Inferior parietal cortex (tissue), 1 donor: ENCODE data around the gene CLCA2.

ENCODE experiments used
- DNase-seq: peaks from one replicate; pipeline ENCODE4 v3.0.0-alpha.2; 2016; ENCODE audit errors: extremely low spot score

The CLCA2 gene, protein sequence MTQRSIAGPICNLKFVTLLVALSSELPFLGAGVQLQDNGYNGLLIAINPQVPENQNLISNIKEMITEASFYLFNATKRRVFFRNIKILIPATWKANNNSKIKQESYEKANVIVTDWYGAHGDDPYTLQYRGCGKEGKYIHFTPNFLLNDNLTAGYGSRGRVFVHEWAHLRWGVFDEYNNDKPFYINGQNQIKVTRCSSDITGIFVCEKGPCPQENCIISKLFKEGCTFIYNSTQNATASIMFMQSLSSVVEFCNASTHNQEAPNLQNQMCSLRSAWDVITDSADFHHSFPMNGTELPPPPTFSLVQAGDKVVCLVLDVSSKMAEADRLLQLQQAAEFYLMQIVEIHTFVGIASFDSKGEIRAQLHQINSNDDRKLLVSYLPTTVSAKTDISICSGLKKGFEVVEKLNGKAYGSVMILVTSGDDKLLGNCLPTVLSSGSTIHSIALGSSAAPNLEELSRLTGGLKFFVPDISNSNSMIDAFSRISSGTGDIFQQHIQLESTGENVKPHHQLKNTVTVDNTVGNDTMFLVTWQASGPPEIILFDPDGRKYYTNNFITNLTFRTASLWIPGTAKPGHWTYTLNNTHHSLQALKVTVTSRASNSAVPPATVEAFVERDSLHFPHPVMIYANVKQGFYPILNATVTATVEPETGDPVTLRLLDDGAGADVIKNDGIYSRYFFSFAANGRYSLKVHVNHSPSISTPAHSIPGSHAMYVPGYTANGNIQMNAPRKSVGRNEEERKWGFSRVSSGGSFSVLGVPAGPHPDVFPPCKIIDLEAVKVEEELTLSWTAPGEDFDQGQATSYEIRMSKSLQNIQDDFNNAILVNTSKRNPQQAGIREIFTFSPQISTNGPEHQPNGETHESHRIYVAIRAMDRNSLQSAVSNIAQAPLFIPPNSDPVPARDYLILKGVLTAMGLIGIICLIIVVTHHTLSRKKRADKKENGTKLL

DNA sequence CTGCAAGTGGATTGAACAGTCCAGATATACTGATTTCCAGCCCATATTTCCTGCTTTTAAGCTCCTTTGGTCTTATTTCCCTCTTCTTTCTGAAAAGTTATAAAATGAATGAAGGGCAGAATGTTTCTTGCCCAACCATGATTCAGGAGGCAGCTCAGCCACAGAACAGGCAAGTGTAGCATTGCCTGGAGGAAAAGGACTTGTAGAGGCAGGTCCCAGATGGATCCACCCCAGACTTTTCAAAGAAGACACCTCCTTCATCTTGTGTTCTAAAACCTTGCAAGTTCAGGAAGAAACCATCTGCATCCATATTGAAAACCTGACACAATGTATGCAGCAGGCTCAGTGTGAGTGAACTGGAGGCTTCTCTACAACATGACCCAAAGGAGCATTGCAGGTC lies at the start of gene CLCA2:
CLCA2 (plus strand) TSS at position 299 of the 400 bp plus-strand sequence; CDS start at position 376, 77 bp downstream.
- no peak for DNase-seq

DNA sequence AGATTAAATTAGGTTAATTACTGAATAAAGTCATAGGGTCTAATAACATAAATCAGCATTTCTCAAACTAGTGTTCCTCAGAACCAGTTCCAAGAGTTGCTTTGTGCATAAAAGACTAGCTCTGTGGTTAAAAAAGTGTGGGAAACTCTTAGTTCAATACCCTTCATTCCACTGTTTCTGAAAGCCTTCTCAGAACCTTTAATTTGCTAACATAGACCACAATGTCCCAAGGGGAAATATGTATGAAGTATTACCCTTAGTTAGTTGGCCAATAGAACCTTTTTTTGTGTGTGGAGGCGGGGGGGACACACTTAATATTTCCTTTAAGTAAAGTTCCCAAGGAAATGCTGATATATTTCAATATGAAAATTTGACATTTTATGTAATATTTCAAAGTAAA lies 48.3 kb upstream of the CLCA2 start:
- no peak for DNase-seq

DNA sequence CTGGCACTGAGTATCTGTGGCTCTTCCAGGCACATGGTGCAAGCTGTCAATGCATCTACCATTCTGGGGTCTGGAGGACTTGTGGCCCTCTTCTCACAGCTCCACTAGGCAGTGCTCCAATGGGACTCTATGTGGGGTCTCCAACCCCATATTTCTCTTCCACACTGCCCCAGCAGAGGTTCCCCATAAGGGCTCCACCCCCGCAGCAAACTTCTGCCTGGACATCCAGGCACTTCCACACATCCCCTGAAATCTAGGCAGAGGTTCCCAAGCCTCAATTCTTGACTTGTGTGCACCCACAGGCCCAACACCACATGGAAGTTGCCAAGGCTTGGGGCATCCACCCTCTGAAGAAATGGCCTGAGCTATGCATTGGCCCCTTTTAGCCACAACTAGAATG lies 46.6 kb upstream of the CLCA2 start:
- no peak for DNase-seq

DNA sequence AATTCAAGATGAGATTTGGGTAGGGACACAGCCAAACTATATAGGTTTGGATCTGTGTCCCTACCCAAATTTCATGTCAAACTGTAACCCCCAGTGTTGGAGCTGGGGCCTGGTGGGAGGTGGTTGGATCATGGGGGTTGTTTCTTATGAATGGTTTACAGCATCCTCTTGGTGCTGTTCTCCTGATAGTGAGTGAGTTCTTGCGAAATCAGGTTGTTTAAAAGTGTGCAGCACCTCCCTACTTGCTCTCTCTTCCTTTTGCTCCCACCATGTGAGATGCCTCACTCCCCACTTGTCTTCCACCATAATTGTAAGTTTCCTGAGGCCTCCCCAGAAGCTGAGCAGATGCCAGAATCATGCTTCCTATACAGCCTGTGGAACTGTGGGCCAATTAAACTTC lies 45.2 kb upstream of the CLCA2 start:
- DNase-seq: no peak

DNA sequence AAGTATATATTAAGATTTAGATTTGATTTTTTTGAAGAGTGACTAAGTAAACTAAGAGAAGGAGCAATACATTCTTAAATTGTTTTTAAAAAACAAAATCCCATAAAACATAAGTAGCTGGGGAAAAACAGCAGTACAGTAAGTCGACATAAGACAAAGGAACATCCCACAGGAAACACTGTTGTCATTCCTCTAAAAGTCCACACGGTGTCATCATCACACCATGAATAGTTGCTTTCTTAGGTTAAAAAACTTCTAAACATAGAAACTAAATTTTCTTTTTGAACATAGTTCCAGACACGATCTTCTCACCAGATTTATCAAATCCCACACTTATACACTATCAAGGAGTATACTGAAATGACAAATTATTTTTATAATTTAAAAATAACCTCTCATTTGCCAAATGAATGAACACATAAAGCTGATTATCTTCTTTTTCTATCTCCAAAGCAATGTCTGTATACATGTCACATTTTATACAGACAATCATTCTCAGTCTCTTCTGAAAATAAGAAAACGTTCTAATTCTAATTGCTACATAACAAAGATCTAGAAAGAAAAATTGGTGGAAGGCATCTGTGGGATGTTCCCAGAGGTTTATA lies 43.6 kb upstream of the CLCA2 start:
- peak; percentile 81 for DNase-seq

DNA sequence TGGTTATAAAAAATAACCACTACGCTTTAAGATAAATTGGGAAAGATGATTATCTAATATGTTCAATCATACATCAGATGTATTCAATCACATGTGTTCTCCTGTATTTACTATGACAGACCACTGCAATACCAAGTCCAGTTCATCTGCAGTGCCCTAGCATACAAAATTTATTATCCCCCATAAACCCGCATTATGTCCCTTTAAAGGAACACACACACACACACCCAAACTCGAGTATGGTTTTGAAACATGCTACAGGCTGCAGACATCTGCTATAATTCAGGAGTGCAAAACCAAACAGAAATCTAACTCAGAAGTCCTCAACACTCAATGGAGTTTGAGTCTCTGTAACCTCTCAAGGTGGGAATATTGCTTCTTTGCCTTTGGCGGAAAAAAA lies 42.7 kb upstream of the CLCA2 start:
- DNase-seq: no peak

DNA sequence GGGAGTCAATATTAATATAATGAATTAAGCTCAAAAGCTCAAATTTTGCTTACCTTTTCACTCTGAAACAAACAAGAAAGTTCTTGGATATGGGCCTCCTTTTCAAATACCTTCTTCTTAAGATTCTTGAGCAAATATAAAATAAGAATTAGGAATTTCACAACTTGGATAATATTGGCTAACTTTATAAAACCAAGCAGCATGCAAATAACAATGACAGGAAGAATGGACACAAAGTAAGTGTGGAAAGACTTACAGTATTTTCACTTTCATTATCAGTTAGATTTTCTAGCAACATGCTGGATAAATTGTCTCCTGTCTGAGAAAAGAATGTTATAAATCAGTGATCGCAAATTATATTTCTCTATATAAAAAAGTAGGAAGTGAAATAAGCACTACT lies 41.1 kb upstream of the CLCA2 start:
- no peak for DNase-seq

DNA sequence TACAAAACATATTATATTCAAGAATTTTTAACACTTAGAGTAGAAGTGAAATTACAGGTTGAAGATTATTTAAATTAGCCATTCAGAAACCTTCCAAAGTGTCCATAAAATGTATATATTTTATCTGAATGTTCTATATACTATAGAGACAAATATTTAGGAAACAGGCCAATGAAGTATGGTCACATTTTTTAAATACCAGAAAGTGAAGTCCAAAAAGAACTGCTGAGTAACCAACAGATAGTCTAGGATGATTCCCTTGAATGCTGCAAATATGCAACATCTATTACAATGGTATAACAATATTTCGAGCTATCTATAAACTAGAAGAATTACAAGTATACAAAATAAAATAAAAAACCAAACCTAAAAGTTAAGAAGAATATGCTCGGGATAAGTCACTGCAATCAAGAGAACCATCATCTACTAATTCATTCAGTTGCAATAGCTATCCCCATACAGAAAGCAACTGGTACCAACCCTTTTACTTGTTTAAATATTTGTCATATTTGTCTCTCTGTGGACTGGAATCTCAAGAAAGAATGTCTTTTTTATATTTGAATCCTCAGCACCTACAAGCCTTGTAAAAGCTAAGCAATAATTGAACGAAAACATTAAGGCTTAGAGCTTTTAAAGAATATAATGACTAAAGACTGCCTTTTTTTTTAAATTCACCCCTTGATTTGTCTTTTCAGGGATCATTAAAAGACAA lies 35.9 kb upstream of the CLCA2 start:
- no peak for DNase-seq

DNA sequence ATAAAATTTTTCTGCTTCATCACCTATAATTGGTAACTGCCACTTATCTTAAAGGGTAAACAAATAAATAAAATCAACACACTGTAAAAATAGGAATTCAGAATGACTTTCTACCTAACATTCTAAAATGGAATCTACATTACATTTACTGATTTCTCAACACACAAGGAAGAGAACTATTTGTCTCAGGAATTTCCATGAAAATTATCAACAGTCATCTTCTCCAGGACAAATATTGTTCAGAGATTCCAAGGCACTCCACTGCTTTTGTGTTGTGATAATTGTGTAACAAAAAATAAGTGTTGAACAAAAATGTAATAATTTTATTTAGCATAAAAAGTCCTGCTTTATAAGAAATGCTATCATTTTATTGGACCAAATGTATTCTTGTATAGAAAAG lies 35.2 kb upstream of the CLCA2 start:
- DNase-seq: no peak

DNA sequence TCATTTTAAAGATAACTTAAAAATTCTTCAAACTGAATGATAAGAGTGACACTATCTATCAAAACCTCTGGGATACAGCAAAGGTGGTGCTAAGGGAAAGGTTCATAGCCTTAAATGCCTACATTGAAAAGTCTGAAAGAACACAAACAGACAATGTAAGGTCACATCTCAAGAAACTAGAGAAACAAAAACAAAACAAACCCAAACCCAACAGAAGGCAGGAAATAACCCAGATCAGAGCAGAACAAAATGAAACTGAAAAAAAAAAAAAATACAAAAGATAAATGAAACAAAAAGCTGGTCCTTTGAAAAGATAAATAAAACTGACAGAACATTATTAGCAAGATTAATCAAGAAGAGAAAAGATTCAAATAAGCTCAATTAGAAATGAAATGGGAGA lies 34.7 kb upstream of the CLCA2 start:
- DNase-seq: no peak

DNA sequence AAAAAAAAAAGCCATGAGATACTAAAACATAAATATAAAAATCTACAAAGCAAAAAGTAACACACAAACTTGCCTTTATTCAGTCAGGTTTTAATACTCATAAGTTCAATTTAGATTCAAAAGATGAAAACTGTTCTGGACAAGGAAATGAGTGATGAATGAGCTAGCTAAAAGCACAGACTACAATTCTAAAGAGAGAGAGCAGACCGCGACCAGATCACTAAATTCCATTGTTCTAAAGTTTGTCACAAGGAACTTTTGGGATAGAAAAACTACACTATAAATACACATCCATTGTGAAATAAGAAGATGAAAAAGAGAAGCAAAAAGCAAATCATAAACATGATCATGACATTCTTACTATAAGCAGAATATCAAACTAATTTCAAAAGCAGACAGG lies 29.6 kb upstream of the CLCA2 start:
- DNase-seq: no peak

DNA sequence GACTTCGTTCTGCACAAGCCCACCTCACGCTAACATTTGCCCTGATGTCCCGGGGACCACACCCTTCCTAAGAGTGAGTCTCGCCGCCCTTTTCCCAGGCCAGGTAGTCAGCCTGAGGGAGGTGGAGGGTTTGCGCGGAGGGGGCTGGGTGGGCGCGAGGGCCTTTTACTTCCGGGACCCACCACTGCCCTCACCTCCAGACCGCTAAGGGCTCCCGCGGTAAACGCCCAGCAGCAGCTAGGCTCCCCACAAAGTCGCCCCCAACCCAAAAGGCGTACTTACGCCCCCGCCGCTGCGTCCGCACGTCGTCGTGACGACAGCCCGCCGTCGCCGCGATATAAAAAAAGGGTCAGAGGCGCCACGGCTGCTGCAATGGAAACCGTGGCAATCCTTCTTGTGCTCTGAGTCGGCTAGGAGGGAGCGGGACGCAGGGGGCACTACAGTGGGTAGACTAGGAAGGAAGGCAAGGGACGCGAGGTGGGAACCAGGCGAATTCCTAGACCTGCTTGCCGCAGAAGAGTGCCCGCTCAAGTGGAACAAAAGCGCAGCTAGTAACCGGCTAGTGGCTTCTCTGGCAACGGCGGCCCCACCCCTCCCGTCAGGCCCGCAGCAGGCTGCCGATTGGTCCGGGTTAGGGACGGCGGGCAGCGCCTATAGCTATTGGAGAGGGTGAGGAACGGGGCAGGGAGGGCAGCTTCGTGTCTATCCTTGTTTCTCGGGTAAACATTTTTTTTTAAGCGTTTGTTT lies 28.0 kb upstream of the CLCA2 start, which contains the start of gene ODF2L:
ODF2L (minus strand) TSS at position 573 of the 747 bp plus-strand sequence. CDS start 9,296 bp downstream, outside the sequence.
- DNase-seq: peak; percentile 75

DNA sequence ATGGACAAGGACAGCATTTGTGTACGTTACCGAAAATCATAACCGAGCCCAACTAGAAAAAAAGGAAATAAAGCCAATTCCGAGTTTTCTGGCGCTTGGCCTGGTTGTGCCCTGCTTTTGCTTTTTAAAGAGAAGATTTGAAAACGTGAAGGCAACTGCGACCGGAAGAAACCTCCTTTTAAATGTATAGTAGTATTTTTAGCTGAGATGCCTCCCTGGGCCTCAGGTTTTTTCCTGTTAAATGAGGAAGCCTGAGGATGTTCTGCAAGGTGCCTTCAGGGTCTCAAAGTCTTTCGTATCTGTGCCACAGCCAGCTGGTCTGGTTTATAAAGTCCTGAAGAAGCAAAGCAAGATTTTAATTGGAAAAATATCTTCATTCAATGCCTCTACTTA lies 27.5 kb upstream of the CLCA2 start:
- no peak for DNase-seq

DNA sequence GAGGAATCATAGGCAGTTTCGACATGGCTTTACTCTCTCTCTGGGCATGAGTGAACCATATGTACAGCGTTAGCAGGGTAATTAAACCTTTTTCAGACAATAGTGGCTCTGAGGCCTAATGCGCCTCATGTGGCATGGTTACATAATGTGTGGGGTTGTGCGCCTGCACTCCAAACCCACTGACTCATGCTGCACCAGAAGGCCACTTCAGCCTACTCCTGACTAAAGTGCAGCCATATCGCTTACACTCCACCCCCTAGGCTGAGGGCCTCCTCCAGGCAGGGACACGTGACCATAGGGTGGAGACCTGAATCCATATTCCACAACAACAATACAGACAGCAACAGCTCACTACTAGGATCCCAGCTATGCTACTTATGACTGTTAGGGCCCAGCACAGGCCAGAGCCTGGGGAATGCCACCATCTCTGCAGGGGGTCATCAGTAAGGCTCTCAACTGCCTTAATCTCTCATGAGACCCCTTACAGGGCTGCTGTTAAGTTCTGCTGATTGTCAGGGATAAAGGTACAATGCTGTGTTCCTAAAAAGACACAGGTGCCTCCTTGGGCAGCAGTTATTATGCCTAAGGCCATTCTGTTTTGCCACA lies 14.5 kb upstream of the CLCA2 start:
- DNase-seq: no peak

DNA sequence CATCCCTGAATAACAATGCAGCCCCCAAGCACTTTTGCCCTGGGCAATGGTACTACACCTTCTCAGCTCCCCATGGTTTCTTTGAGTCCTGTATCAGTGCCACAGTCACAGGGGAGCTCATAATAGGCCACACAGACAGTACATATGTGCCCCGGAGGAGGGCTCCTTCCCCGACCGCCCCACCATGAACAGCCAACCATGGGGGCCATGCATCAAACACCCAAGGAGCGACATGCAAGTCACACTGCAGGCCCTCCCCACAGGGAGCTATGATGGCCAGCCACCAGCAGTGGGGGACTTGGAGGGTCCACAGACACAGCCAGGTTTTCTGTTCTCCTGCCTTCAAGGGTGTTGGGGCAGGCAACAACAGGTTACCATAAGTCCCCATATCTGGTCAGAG lies 13.1 kb upstream of the CLCA2 start:
- DNase-seq: no peak

DNA sequence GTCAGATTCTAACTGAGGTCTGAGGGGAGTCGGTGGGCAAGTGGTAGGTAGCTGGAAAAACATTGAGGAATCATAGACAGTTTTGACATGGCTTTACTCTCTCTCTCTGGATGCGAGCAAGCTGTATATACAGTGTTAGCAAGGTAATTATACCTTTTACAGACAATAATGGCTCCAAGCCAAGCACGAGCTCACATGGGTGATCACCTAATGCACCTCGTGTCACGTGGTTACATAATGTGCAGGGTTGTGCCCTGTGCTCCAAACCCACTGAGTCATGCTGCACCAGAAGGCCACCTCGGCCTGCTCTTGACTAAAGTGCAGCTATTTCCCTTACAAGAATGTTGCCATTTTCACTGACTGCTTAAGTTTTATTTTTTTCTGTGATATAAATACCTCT lies 7.6 kb upstream of the CLCA2 start:
- DNase-seq: no peak

DNA sequence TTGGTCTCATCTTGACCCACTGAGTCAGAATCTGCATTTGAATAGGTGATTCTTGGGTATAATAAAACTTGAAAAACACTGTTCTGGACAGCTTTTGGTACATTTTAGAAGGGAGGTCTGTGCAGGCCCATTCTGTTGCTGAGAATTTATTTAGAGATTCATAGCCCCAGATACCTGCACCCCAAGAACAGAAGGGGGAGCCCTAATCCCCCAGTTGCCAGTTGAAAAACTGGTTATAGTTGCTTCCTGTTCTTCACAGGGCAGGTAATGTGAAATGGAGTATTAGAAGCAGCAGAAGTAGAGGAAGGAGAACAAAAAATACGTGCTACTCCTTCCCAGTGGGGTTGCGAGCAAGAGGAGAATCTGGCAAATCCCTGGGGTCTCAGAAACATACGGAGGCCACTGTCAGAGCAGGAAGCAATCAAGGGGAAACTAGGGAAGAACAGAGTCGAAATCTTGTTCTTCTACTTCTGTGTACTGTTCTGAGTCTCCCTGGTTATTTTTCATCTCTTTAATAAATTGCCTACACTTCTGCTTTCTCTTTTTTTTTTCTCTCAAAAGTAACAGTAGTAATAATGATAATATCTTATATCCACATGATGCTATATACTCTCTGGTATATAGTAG lies 4.6 kb upstream of the CLCA2 start:
- peak; percentile 20 for DNase-seq

DNA sequence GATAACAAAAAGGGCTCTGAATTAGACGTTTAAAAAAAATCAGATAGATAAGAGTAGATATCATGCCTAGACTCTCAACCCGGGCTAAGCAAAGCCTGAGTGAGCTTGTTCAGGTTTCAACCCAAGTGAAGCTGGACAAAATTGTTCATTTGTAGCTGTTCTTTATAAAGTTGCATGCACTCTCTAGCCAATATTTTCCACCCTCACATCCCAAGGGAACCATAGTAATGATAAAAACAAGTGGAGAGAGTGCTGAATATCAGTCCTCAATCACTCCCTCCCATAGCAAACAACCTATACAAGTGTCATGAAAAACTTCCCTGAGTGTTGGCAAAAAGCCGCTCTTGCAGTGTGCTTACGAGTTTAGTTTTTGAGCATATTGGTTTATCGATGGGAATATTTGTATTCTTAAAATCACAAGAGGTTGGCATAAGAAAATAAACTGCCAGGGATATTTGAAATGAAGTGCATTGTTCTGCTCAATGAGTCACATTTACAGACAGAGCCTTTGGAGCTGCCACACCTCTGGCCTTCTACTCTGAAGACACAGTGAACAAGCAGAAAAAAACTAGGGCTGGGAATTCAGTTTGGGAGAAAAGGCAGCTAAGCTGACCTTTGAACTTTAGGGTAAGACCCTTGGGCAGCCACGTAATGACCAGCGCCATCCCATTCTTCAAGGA lies 2.2 kb upstream of the CLCA2 start:
- DNase-seq: no peak

DNA sequence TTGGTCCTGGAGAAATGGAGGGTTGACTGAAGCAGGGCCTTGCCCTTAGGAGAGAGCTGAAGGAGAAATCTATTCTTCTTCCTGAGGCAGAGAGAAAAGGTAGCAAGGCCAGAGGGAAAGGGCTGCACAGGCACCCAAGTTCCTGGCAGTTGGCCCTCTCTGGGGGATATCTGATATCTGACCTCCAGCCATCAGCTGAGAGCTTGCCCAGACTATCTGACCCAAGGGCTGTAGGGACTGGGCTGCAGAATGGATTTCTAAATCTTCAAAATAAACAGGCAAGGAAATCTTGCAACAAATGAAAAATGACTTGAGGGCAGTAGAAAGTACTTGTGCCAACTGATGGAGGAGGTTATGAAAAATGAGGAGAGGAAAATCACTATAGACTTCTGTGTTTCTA lies 498 bp upstream of the CLCA2 start:
- DNase-seq: no peak
